Memory B cell (primary cell): Measurements from ENCODE around the gene FCMR.

Experiments
- ATAC-seq: fragments of 150-1000 bp; cut with Tn5 transposase; 2 replicates; pipeline ENCODE4 v1.10.0; 2021; ENCODE audit warnings: low read depth, mild to moderate bottlenecking, moderate library complexity
- DNase-seq, 2 donors: peaks; one replicate each; pipeline ENCODE4 v3.0.0; 2022; ENCODE audit warnings: low spot score in 2 of 2
- H3K27ac Mint-ChIP-seq: one replicate; pipeline ENCODE4 v1.8.0; 2022; ENCODE audit warnings: mild to moderate bottlenecking, moderate library complexity, mixed read lengths
- H3K27me3 Mint-ChIP-seq: one replicate; pipeline ENCODE4 v1.8.0; 2022; ENCODE audit warnings: mixed read lengths
- H3K36me3 Mint-ChIP-seq: one replicate; pipeline ENCODE4 v1.8.0; 2022; ENCODE audit warnings: mild to moderate bottlenecking, mixed read lengths
- H3K4me1 Mint-ChIP-seq: one replicate; pipeline ENCODE4 v1.8.0; 2022; ENCODE audit warnings: mixed read lengths
- H3K4me3 Mint-ChIP-seq: one replicate; pipeline ENCODE4 v1.8.0; 2022; ENCODE audit warnings: mild to moderate bottlenecking, moderate library complexity, mixed read lengths
- H3K9me3 Mint-ChIP-seq: one replicate; pipeline ENCODE4 v1.8.0; 2022; ENCODE audit warnings: mixed read lengths

FCMR gene

GRCh38 chr1:206955476-206956451 lies 34.0 kb upstream of the FCMR start:
- DNase-seq: no peak
- Mint-ChIP-seq H3K9me3 (no peaks in the 10 kb centered on the region), H3K4me1 (peaks cover 16% of the 10 kb centered on the region), H3K36me3 (no peaks in the 10 kb centered on the region), H3K27ac (no peak overlapping the region), H3K27me3 (peaks cover 2% of the 10 kb centered on the region), H3K4me3 (no peak overlapping the region)
- ATAC-seq: no peak

GRCh38 chr1:206954459-206955342 lies 33.0 kb upstream of the FCMR start:
- peaks cover 16% of the 10 kb centered on the region for H3K4me1 Mint-ChIP-seq
- ATAC-seq (no peak), DNase-seq (no peak)
- H3K36me3 Mint-ChIP-seq: peaks cover 4% of the 10 kb centered on the region
- H3K27ac Mint-ChIP-seq: no peak overlapping the region
- no peaks in the 10 kb centered on the region for H3K9me3 Mint-ChIP-seq
- peaks cover 2% of the 10 kb centered on the region for H3K27me3 Mint-ChIP-seq
- no peak overlapping the region for H3K4me3 Mint-ChIP-seq

GRCh38 chr1:206953626-206954025 lies 31.9 kb upstream of the FCMR start:
- Mint-ChIP-seq H3K36me3 (peaks cover 4% of the 10 kb centered on the region), H3K27ac (no peak overlapping the region), H3K9me3 (no peaks in the 10 kb centered on the region), H3K4me1 (peaks cover 16% of the 10 kb centered on the region), H3K27me3 (peaks cover 2% of the 10 kb centered on the region), H3K4me3 (no peak overlapping the region)
- ATAC-seq: no peak
- no peak for DNase-seq

DNA sequence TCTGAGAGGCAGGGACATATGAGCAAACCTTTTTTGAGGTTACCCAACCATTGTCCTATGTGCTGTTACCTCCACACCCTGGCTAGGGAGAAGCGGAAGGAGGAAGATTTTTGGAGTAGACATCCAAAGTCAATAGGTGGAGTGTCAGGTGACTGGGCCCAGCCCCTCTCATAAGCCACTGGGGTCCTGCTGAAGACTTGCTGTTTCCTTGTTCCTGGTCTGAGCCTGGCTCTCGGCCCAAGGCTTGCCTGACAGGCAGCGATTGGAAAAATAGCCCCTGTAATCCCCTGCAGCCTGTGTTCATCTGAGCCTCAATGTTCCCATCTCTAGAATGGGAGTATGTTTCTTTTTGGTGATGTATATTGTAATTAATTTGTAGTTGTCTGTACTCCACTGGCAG lies 31.4 kb upstream of the FCMR start:
- H3K36me3 Mint-ChIP-seq: peaks cover 4% of the 10 kb centered on the region
- ATAC-seq (no peak), DNase-seq (no peak)
- no peak overlapping the region for H3K4me3 Mint-ChIP-seq
- H3K9me3 Mint-ChIP-seq: no peaks in the 10 kb centered on the region
- H3K27ac Mint-ChIP-seq: no peak overlapping the region
- H3K4me1 Mint-ChIP-seq: peaks cover 16% of the 10 kb centered on the region
- peaks cover 2% of the 10 kb centered on the region for H3K27me3 Mint-ChIP-seq

- H3K27ac Mint-ChIP-seq: no peak overlapping the region
- H3K9me3 Mint-ChIP-seq: no peaks in the 10 kb centered on the region
- H3K4me1 Mint-ChIP-seq: peaks cover 16% of the 10 kb centered on the region
- H3K4me3 Mint-ChIP-seq: no peak overlapping the region
- ATAC-seq: no peak
- peaks cover 2% of the 10 kb centered on the region for H3K27me3 Mint-ChIP-seq
- no peak for DNase-seq
- peaks cover 4% of the 10 kb centered on the region for H3K36me3 Mint-ChIP-seq
These were observed 30.4 kb upstream of the FCMR start for GRCh38 chr1:206952171-206952570.

DNA sequence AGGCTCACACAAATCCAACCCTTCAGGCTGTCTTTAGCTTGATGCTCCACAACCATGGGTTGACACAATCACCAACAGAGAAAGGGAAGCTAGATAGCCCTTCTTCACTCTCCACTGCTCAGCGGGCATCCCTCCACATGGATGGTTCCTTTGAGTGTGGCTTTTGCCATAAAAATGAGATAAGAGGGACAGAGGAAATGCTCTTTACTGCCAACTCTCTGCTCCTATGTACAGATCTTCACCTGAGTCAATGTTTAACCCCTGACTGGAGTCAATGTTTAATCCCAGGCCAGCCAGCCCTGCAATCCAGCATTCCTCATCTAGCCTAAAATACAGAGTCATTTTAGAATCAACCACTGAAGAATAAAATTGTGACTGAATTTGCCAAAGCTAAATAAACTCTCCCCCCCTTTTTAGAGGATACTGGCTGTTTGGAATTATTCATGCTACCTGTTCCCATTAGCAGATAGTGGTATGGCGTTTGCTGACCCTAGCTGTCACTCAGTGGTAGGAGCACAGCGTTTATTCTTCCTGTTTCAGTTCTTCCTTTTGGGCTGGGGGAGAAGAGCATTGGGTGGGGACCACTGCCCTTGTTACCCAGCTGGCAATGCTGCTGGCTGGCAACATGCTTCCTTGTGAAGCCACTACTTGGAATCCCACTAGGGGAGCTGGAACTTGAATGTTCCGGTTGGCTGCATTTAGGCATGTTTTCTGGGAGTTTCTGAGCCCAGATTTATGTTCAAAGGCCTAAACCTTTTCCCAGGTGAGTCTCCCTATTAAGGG lies 29.8 kb upstream of the FCMR start:
- Mint-ChIP-seq H3K4me1 (peaks cover 16% of the 10 kb centered on the region), H3K4me3 (no peak overlapping the region), H3K27me3 (peaks cover 2% of the 10 kb centered on the region), H3K9me3 (no peaks in the 10 kb centered on the region), H3K27ac (no peak overlapping the region), H3K36me3 (peaks cover 4% of the 10 kb centered on the region)
- DNase-seq (no peak), ATAC-seq (no peak)

GRCh38 chr1:206949641-206950040 lies 27.9 kb upstream of the FCMR start:
- peaks cover 10% of the 10 kb centered on the region for H3K4me1 Mint-ChIP-seq
- no peak for ATAC-seq
- peaks cover 4% of the 10 kb centered on the region for H3K36me3 Mint-ChIP-seq

GRCh38 chr1:206949208-206949607 lies 27.5 kb upstream of the FCMR start:
- Mint-ChIP-seq H3K9me3 (no peaks in the 10 kb centered on the region), H3K4me1 (peaks cover 9% of the 10 kb centered on the region), H3K36me3 (peaks cover 4% of the 10 kb centered on the region), H3K27me3 (peaks cover 8% of the 10 kb centered on the region), H3K4me3 (no peak overlapping the region), H3K27ac (no peak overlapping the region)
- ATAC-seq (no peak), DNase-seq (no peak)

More at GRCh38 chr1:206949641-206950040, 27.9 kb upstream of the FCMR start:
- Mint-ChIP-seq H3K27me3 (peaks cover 8% of the 10 kb centered on the region), H3K4me3 (no peak overlapping the region), H3K27ac (no peak overlapping the region), H3K9me3 (no peaks in the 10 kb centered on the region)
- DNase-seq: no peak

GRCh38 chr1:206947255-206947654 lies 25.5 kb upstream of the FCMR start:
- no peak for DNase-seq
- H3K9me3 Mint-ChIP-seq: no peaks in the 10 kb centered on the region
- no peak for ATAC-seq

GRCh38 chr1:206946261-206946660 lies 24.5 kb upstream of the FCMR start, which contains the start of gene PIGR:
TSS of gene PIGR (minus strand) at chr1:206946466. CDS start at chr1:206940531, 5,935 bp downstream.
- Mint-ChIP-seq H3K4me1 (no peaks in the 10 kb centered on the region), H3K27me3 (peaks cover 12% of the 10 kb centered on the region), H3K9me3 (no peaks in the 10 kb centered on the region), H3K36me3 (peaks cover 4% of the 10 kb centered on the region), H3K27ac (no peak within 1 kb of the TSS), H3K4me3 (no peak within 1 kb of the TSS)
- DNase-seq (no peak), ATAC-seq (no peak)

More at GRCh38 chr1:206947255-206947654, 25.5 kb upstream of the FCMR start:
- H3K36me3 Mint-ChIP-seq: peaks cover 4% of the 10 kb centered on the region
- H3K4me3 Mint-ChIP-seq: no peak overlapping the region
- H3K4me1 Mint-ChIP-seq: peaks cover 7% of the 10 kb centered on the region
- H3K27ac Mint-ChIP-seq: no peak overlapping the region
- peaks cover 12% of the 10 kb centered on the region for H3K27me3 Mint-ChIP-seq

- Mint-ChIP-seq H3K4me1 (no peaks in the 10 kb centered on the region), H3K27ac (no peak overlapping the region), H3K27me3 (peaks cover 12% of the 10 kb centered on the region), H3K9me3 (no peaks in the 10 kb centered on the region), H3K4me3 (no peak overlapping the region), H3K36me3 (peaks cover 4% of the 10 kb centered on the region)
- DNase-seq (no peak), ATAC-seq (no peak)
These were observed 24.0 kb upstream of the FCMR start for GRCh38 chr1:206945779-206946178.

GRCh38 chr1:206944703-206945102 lies 23.0 kb upstream of the FCMR start:
- H3K9me3 Mint-ChIP-seq: no peaks in the 10 kb centered on the region
- DNase-seq: no peak
- ATAC-seq: no peak
- H3K4me3 Mint-ChIP-seq: no peak overlapping the region
- H3K36me3 Mint-ChIP-seq: no peaks in the 10 kb centered on the region
- H3K4me1 Mint-ChIP-seq: no peaks in the 10 kb centered on the region
- peaks cover 12% of the 10 kb centered on the region for H3K27me3 Mint-ChIP-seq
- H3K27ac Mint-ChIP-seq: no peak overlapping the region

DNA sequence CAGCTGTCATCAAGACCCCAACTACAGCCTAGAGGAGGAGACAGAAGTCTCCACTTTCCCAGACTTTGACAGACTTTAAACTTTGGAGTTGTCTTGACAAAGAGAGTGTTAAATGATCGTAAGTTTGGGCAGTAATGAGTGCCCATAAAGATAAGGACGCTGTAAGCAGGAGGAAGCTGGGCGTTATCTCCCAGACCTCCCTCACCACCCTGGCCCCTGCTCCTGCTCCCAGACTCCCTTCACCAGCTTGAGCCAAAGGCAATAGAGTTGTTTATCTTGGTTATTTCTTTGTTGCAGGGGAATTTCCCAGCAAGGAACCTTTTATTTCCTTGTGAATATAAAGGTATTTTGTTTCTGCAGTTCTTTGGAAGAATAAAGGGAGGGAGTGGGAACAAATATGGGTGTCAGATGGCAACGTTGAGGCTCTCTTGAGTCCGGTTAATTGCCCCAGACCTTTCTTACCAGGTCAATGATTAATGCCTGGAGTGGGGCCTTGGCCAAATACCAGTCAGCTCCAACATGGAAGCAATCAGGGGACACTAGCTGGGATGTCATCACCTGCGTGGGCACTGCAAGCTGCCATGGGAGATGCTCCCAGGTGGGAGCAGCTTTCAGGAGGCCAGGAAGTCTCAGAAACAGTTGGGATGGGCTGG lies 20.2 kb upstream of the FCMR start:
- DNase-seq (no peak), ATAC-seq (no peak)
- H3K27ac Mint-ChIP-seq: no peak overlapping the region
- H3K36me3 Mint-ChIP-seq: no peaks in the 10 kb centered on the region
- H3K9me3 Mint-ChIP-seq: no peaks in the 10 kb centered on the region
- no peaks in the 10 kb centered on the region for H3K4me1 Mint-ChIP-seq
- peaks cover 12% of the 10 kb centered on the region for H3K27me3 Mint-ChIP-seq
- H3K4me3 Mint-ChIP-seq: no peak overlapping the region
